LNCAP (cell line): ENCODE measurements around the gene C17orf58.

Experiments
- TF ChIP-seq, protein P1 (sequence below): fragments of 450-650 bp; IDR thresholded peaks from 2 replicates; pipeline ENCODE4 v1.5.1; 2017; ENCODE audit warnings: mild to moderate bottlenecking

C17orf58 gene

DNA sequence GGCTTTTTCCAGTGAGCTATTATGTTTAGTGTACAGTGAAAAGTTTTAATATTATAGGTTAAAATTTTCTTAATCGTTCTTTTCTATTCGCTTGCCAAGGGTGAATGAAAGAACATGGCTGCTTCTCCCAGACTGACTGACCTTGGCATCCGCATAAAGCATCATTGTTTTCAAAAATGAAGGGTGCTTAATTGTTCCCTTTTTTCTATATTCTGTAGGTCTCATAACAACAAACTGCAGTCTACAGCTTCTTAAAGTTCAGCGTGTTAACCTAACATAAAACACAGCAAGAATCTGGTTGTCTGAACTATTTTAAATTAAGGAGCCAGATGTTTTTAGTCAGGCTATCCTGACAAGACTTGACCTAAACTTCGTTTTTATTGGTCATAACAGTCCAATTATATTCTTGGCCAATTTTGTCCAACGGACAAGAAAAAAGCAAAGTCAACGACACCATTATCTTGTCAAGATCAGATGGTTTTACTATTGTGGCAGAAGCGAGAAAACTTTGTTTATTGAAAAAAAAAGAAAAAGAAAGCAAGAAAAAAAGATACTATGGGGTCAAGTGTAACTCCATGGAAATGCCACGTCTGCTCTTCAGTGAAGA is 14.1 kb downstream of the C17orf58 start:
- TF ChIP-seq, protein P1, sequence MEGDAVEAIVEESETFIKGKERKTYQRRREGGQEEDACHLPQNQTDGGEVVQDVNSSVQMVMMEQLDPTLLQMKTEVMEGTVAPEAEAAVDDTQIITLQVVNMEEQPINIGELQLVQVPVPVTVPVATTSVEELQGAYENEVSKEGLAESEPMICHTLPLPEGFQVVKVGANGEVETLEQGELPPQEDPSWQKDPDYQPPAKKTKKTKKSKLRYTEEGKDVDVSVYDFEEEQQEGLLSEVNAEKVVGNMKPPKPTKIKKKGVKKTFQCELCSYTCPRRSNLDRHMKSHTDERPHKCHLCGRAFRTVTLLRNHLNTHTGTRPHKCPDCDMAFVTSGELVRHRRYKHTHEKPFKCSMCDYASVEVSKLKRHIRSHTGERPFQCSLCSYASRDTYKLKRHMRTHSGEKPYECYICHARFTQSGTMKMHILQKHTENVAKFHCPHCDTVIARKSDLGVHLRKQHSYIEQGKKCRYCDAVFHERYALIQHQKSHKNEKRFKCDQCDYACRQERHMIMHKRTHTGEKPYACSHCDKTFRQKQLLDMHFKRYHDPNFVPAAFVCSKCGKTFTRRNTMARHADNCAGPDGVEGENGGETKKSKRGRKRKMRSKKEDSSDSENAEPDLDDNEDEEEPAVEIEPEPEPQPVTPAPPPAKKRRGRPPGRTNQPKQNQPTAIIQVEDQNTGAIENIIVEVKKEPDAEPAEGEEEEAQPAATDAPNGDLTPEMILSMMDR: no peak

DNA sequence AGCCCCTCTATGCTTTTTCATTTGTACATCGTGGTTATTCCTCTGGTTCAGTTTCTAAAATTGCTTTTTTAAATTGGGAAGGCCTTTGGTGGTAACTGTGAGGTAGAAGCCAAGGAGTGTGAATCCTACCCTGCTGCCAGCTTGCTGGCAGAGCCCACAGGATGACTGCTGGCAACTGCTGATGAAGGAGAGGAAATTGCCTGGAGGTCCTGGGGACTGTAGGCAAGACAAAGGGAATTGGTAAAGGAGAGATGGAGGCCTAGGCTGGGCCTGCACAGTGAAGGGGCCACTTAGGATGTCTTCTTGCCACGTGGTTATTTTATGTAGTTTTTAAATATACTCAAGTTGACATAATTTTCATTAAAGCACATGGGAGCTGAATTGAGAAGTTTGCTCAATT is 15.8 kb downstream of the C17orf58 start:
- TF ChIP-seq, protein P1: no peak

GRCh38 chr17:67974598-67975066 is 21.6 kb downstream of the C17orf58 start:
- TF ChIP-seq, protein P1: no peak

GRCh38 chr17:67974185-67974584 is 22.1 kb downstream of the C17orf58 start:
- TF ChIP-seq, protein P1: no peak

GRCh38 chr17:67970783-67971182 is 25.5 kb downstream of the C17orf58 start:
- TF ChIP-seq, protein P1: no peak

- TF ChIP-seq, protein P1: peak; percentile 70
These were observed 33.1 kb downstream of the C17orf58 start for GRCh38 chr17:67963145-67963572.

GRCh38 chr17:67959510-67959909 is 36.8 kb downstream of the C17orf58 start:
- TF ChIP-seq, protein P1: no peak

GRCh38 chr17:67950945-67951344 is 45.3 kb downstream of the C17orf58 start:
- TF ChIP-seq, protein P1: no peak
